Measurements from ENCODE around the gene RGPD4.

The RGPD4 gene

GRCh38 chr2:107801498-107801897, 25.2 kb upstream of the RGPD4 start:
- H2AFZ ChIP-seq (ENCODE audit: insufficient read depth, low read length, poor library complexity): no peak overlapping the region
- H3K4me2 ChIP-seq (ENCODE audit: low read length): no peak overlapping the region
- no peak for DNase-seq
- H2BK120ac ChIP-seq (ENCODE audit: insufficient read depth, low read length, poor library complexity): no peak overlapping the region
- H3K27ac ChIP-seq (ENCODE audit: low read depth, low read length): no peak overlapping the region
- H3K79me1 ChIP-seq (ENCODE audit: low read length): no peaks in the 10 kb centered on the region
- no peaks in the 10 kb centered on the region for H3K27me3 ChIP-seq (ENCODE audit: insufficient read depth, low read length)
- no peaks in the 10 kb centered on the region for H3K36me3 ChIP-seq (ENCODE audit: control insufficient read depth in 1 of 2, insufficient read depth in 2 of 2, low read length in 2 of 2)
- H3K4me3 ChIP-seq (ENCODE audit: low read depth, low read length): no peak overlapping the region
- no peak overlapping the region for H3K23ac ChIP-seq (ENCODE audit: low read length)
- no CpG with 5 or more reads among the region's 2 CpGs for WGBS (ENCODE audit: extremely low coverage, insufficient coverage, insufficient read length)
- no peaks in the 10 kb centered on the region for H3K9me3 ChIP-seq (ENCODE audit: insufficient read depth, low read depth, low read length)
- H2BK12ac ChIP-seq (ENCODE audit: low read length): no peak overlapping the region
- no peak overlapping the region for H4K8ac ChIP-seq (ENCODE audit: low read depth, low read length)
- no peak overlapping the region for H2BK5ac ChIP-seq (ENCODE audit: low read depth, low read length, poor library complexity)
- H3K4ac ChIP-seq (ENCODE audit: low read depth, low read length): no peak overlapping the region
- no peak overlapping the region for H4K91ac ChIP-seq (ENCODE audit: low read depth, low read length)
- no peaks in the 10 kb centered on the region for H3K4me1 ChIP-seq (ENCODE audit: control insufficient read depth in 1 of 2, insufficient read depth in 2 of 2, low read length in 2 of 2)
- no peak overlapping the region for H4K12ac ChIP-seq (ENCODE audit: low read depth, low read length)
- no peak overlapping the region for H2AK5ac ChIP-seq (ENCODE audit: low read length)
- no peak overlapping the region for H3K9ac ChIP-seq (ENCODE audit: low read length)
- H3K79me2 ChIP-seq (ENCODE audit: control insufficient read depth, insufficient read depth, low read length, poor library complexity): no peaks in the 10 kb centered on the region
- no peak overlapping the region for H3K18ac ChIP-seq (ENCODE audit: low read length)
- H3K14ac ChIP-seq (ENCODE audit: low read length): no peak overlapping the region

- no peak overlapping the region for H2BK5ac ChIP-seq (ENCODE audit: low read depth, low read length, poor library complexity)
- no peak overlapping the region for H3K23ac ChIP-seq (ENCODE audit: low read length)
- no peak overlapping the region for H3K4me2 ChIP-seq (ENCODE audit: low read length)
- no peak overlapping the region for H4K8ac ChIP-seq (ENCODE audit: low read depth, low read length)
- peaks cover 0 to 3% of the 10 kb centered on the region in 2 experiments for H3K4me1 ChIP-seq (ENCODE audit: control insufficient read depth in 1 of 2, insufficient read depth in 2 of 2, low read length in 2 of 2)
- H3K4ac ChIP-seq (ENCODE audit: low read depth, low read length): no peak overlapping the region
- peaks cover 1% of the 10 kb centered on the region for H3K9me3 ChIP-seq (ENCODE audit: insufficient read depth, low read depth, low read length)
- no peaks in the 10 kb centered on the region for H3K79me2 ChIP-seq (ENCODE audit: control insufficient read depth, insufficient read depth, low read length, poor library complexity)
- H3K9ac ChIP-seq (ENCODE audit: low read length): no peak overlapping the region
- H3K14ac ChIP-seq (ENCODE audit: low read length): no peak overlapping the region
- no peak overlapping the region for H2BK12ac ChIP-seq (ENCODE audit: low read length)
- peak; percentile 76 to 88 for DNase-seq
- no peaks in the 10 kb centered on the region for H3K27me3 ChIP-seq (ENCODE audit: insufficient read depth, low read length)
- H3K27ac ChIP-seq (ENCODE audit: low read depth, low read length): no peak overlapping the region
- H4K91ac ChIP-seq (ENCODE audit: low read depth, low read length): no peak overlapping the region
- no peak overlapping the region for H2BK120ac ChIP-seq (ENCODE audit: insufficient read depth, low read length, poor library complexity)
- WGBS (ENCODE audit: extremely low coverage, insufficient coverage, insufficient read length): no CpG with 5 or more reads among the region's 6 CpGs
- no peak overlapping the region for H3K4me3 ChIP-seq (ENCODE audit: low read depth, low read length)
- no peaks in the 10 kb centered on the region for H3K36me3 ChIP-seq (ENCODE audit: control insufficient read depth in 1 of 2, insufficient read depth in 2 of 2, low read length in 2 of 2)
- H3K79me1 ChIP-seq (ENCODE audit: low read length): no peaks in the 10 kb centered on the region
- H2AFZ ChIP-seq (ENCODE audit: insufficient read depth, low read length, poor library complexity): no peak overlapping the region
- no peak overlapping the region for H2AK5ac ChIP-seq (ENCODE audit: low read length)
- H3K18ac ChIP-seq (ENCODE audit: low read length): no peak overlapping the region
- H4K12ac ChIP-seq (ENCODE audit: low read depth, low read length): no peak overlapping the region
Observed at GRCh38 chr2:107804608-107805498, 21.8 kb upstream of the RGPD4 start.

GRCh38 chr2:107806901-107807300, 19.8 kb upstream of the RGPD4 start:
- Histone ChIP-seq H2BK5ac (ENCODE audit: low read depth, low read length, poor library complexity) (no peak overlapping the region), H2BK12ac (ENCODE audit: low read length) (no peak overlapping the region), H3K14ac (ENCODE audit: low read length) (no peak overlapping the region), H3K27me3 (ENCODE audit: insufficient read depth, low read length) (no peaks in the 10 kb centered on the region), H3K9me3 (ENCODE audit: insufficient read depth, low read depth, low read length) (peaks cover 1% of the 10 kb centered on the region), H2AK5ac (ENCODE audit: low read length) (no peak overlapping the region), H4K91ac (ENCODE audit: low read depth, low read length) (no peak overlapping the region), H3K9ac (ENCODE audit: low read length) (no peak overlapping the region), H3K4me3 (ENCODE audit: low read depth, low read length) (no peak overlapping the region), H3K79me2 (ENCODE audit: control insufficient read depth, insufficient read depth, low read length, poor library complexity) (no peaks in the 10 kb centered on the region), H3K36me3 (ENCODE audit: control insufficient read depth in 1 of 2, insufficient read depth in 2 of 2, low read length in 2 of 2) (no peaks in the 10 kb centered on the region), H4K8ac (ENCODE audit: low read depth, low read length) (no peak overlapping the region), H3K4me2 (ENCODE audit: low read length) (no peak overlapping the region), H2AFZ (ENCODE audit: insufficient read depth, low read length, poor library complexity) (no peak overlapping the region), H3K4ac (ENCODE audit: low read depth, low read length) (no peak overlapping the region), H3K4me1 (ENCODE audit: control insufficient read depth in 1 of 2, insufficient read depth in 2 of 2, low read length in 2 of 2) (peaks cover 0 to 3% of the 10 kb centered on the region in 2 experiments), H2BK120ac (ENCODE audit: insufficient read depth, low read length, poor library complexity) (no peak overlapping the region), H4K12ac (ENCODE audit: low read depth, low read length) (no peak overlapping the region), H3K18ac (ENCODE audit: low read length) (no peak overlapping the region), H3K23ac (ENCODE audit: low read length) (no peak overlapping the region), H3K79me1 (ENCODE audit: low read length) (no peaks in the 10 kb centered on the region), H3K27ac (ENCODE audit: low read depth, low read length) (no peak overlapping the region)
- WGBS (ENCODE audit: extremely low coverage, insufficient coverage, insufficient read length): no CpG with 5 or more reads among the region's 4 CpGs
- no peak for DNase-seq

GRCh38 chr2:107807988-107808387, 18.7 kb upstream of the RGPD4 start:
- no CpG with 5 or more reads among the region's 7 CpGs for WGBS (ENCODE audit: extremely low coverage, insufficient coverage, insufficient read length)
- H3K4me3 ChIP-seq (ENCODE audit: low read depth, low read length): peak overlapping the region; percentile 26
- no peak overlapping the region for H2BK5ac ChIP-seq (ENCODE audit: low read depth, low read length, poor library complexity)
- peak overlapping the region; percentile 23 for H3K4me2 ChIP-seq (ENCODE audit: low read length)
- H3K18ac ChIP-seq (ENCODE audit: low read length): no peak overlapping the region
- peaks cover 1% of the 10 kb centered on the region for H3K9me3 ChIP-seq (ENCODE audit: insufficient read depth, low read depth, low read length)
- no peak overlapping the region for H3K27ac ChIP-seq (ENCODE audit: low read depth, low read length)
- no peaks in the 10 kb centered on the region for H3K79me2 ChIP-seq (ENCODE audit: control insufficient read depth, insufficient read depth, low read length, poor library complexity)
- no peak overlapping the region for H3K23ac ChIP-seq (ENCODE audit: low read length)
- peaks cover 0 to 3% of the 10 kb centered on the region in 2 experiments for H3K4me1 ChIP-seq (ENCODE audit: control insufficient read depth in 1 of 2, insufficient read depth in 2 of 2, low read length in 2 of 2)
- no peaks in the 10 kb centered on the region for H3K79me1 ChIP-seq (ENCODE audit: low read length)
- H4K91ac ChIP-seq (ENCODE audit: low read depth, low read length): no peak overlapping the region
- H2AFZ ChIP-seq (ENCODE audit: insufficient read depth, low read length, poor library complexity): peak overlapping the region; percentile 45
- no peak overlapping the region for H3K9ac ChIP-seq (ENCODE audit: low read length)
- H3K27me3 ChIP-seq (ENCODE audit: insufficient read depth, low read length): no peaks in the 10 kb centered on the region
- H4K12ac ChIP-seq (ENCODE audit: low read depth, low read length): no peak overlapping the region
- no peak overlapping the region for H3K4ac ChIP-seq (ENCODE audit: low read depth, low read length)
- H2AK5ac ChIP-seq (ENCODE audit: low read length): no peak overlapping the region
- H4K8ac ChIP-seq (ENCODE audit: low read depth, low read length): no peak overlapping the region
- DNase-seq: no peak
- no peaks in the 10 kb centered on the region for H3K36me3 ChIP-seq (ENCODE audit: control insufficient read depth in 1 of 2, insufficient read depth in 2 of 2, low read length in 2 of 2)
- no peak overlapping the region for H2BK120ac ChIP-seq (ENCODE audit: insufficient read depth, low read length, poor library complexity)
- no peak overlapping the region for H3K14ac ChIP-seq (ENCODE audit: low read length)
- H2BK12ac ChIP-seq (ENCODE audit: low read length): no peak overlapping the region

Data from trophoblast cell (in vitro differentiated cells and primary cell).